ENCODE data around the gene RCL1.

Gene RCL1

GRCh38 chr9:4860383-4860782 lies 67.6 kb downstream of the RCL1 start:
- H3K4me1 ChIP-seq (ENCODE audit: insufficient read depth, insufficient read length), result no peaks in the 10 kb centered on the region
- TF ChIP-seq SUZ12 (IDR thresholded peaks at IDR 0.05; ENCODE audit: extremely low read depth, insufficient read depth, insufficient read length) (no peak), ZNF274 (IDR thresholded peaks at IDR 0.05; ENCODE audit: low read depth, low read length) (no peak), YY1 (IDR thresholded peaks at IDR 0.05; ENCODE audit: insufficient read depth, insufficient read length) (no peak)
- H3K4me3 ChIP-seq (ENCODE audit: insufficient read length, low read depth), result no peak overlapping the region
- DNase-seq (ENCODE audit: low read depth, low spot score), result no peak
- H3K9me3 ChIP-seq (ENCODE audit: insufficient read depth, low read length), result no peaks in the 10 kb centered on the region
- H3K9ac ChIP-seq (ENCODE audit: insufficient read length, low read depth), result no peak overlapping the region
- H3K27me3 ChIP-seq (ENCODE audit: insufficient read depth, insufficient read length), result no peaks in the 10 kb centered on the region
- H3K36me3 ChIP-seq (ENCODE audit: insufficient read depth, insufficient read length, low read length), result peaks cover 50% of the 10 kb centered on the region

DNA sequence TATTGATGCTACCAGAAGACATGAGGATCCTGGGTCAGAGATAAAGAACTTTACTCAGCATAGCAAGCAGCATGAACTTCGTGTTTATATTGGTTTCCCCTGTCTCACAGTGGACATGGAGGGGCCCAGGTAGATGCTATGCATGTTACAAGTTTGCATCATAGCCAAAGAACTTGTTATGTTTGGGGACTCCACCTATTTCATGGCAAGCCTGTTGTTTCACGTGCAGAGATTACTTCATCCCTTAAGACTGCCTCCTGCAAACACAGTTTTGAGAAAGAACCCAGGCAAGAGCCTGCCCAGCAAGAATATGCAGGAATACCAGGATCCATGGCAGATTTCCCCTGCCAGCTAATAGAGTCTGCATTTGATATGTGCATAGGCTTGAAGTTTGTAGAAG lies 68.4 kb downstream of the RCL1 start:
- no peak overlapping the region for H3K4me3 ChIP-seq (ENCODE audit: insufficient read length, low read depth)
- no peaks in the 10 kb centered on the region for H3K9me3 ChIP-seq (ENCODE audit: insufficient read depth, low read length)
- no peaks in the 10 kb centered on the region for H3K27me3 ChIP-seq (ENCODE audit: insufficient read depth, insufficient read length)
- peaks cover 48% of the 10 kb centered on the region for H3K36me3 ChIP-seq (ENCODE audit: insufficient read depth, insufficient read length, low read length)
- no peak for TF ChIP-seq YY1 (IDR thresholded peaks at IDR 0.05; ENCODE audit: insufficient read depth, insufficient read length)
- no peak for TF ChIP-seq SUZ12 (IDR thresholded peaks at IDR 0.05; ENCODE audit: extremely low read depth, insufficient read depth, insufficient read length)
- no peak for DNase-seq (ENCODE audit: low read depth, low spot score)
- H3K9ac ChIP-seq (ENCODE audit: insufficient read length, low read depth), result no peak overlapping the region
- H3K4me1 ChIP-seq (ENCODE audit: insufficient read depth, insufficient read length), result no peaks in the 10 kb centered on the region

- no peak overlapping the region for H3K9ac ChIP-seq (ENCODE audit: insufficient read length, low read depth)
- no peaks in the 10 kb centered on the region for H3K9me3 ChIP-seq (ENCODE audit: insufficient read depth, low read length)
- no peaks in the 10 kb centered on the region for H3K4me1 ChIP-seq (ENCODE audit: insufficient read depth, insufficient read length)
- no peak for TF ChIP-seq YY1 (IDR thresholded peaks at IDR 0.05; ENCODE audit: insufficient read depth, insufficient read length)
- no peaks in the 10 kb centered on the region for H3K27me3 ChIP-seq (ENCODE audit: insufficient read depth, insufficient read length)
- DNase-seq (ENCODE audit: low read depth, low spot score), result no peak
- H3K4me3 ChIP-seq (ENCODE audit: insufficient read length, low read depth), result no peak overlapping the region
- H3K36me3 ChIP-seq (ENCODE audit: insufficient read depth, insufficient read length, low read length), result peaks cover 43% of the 10 kb centered on the region
Observed at GRCh38 chr9:4861736-4862451, 69.2 kb downstream of the RCL1 start.

DNA sequence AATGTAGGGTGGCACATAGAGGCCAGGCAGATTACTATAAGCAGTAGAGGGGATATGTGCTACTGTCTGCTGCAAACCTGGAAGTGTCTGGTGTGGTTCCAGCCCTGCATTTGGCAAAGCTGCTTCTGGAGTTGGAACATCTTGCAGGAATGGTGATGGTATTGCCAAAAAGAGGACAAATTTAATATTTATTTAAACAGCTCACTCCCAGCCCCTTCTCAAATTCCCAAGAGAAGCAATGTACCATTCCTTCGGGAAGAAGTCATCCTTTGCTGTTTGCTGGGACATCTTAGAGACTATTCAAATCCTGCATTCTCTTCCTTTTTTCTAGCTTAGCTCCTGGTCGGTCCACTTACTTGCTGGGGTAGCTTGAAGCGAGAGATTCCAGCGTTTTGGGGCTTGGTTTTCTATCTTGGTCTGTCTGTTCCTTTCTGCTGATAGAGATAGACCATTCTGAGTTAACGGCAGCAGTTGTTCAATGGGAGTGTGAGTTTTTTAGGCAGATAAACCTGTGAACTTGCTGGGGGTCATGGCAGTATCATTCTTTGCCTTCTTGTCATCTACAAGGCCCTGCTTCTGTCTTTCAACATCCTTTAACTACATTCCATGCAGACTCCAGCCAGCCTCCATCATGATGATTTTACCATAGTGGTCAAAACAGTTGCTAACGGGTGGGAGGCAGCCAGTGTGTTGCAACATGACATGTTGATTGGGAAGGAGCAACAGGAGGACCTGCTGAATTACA lies 69.9 kb downstream of the RCL1 start:
- Histone ChIP-seq H3K9ac (ENCODE audit: insufficient read length, low read depth) (no peak overlapping the region), H3K36me3 (ENCODE audit: insufficient read depth, insufficient read length, low read length) (peaks cover 43% of the 10 kb centered on the region), H3K9me3 (ENCODE audit: insufficient read depth, low read length) (no peaks in the 10 kb centered on the region), H3K27me3 (ENCODE audit: insufficient read depth, insufficient read length) (no peaks in the 10 kb centered on the region), H3K4me1 (ENCODE audit: insufficient read depth, insufficient read length) (no peaks in the 10 kb centered on the region), H3K4me3 (ENCODE audit: insufficient read length, low read depth) (no peak overlapping the region)
- no peak for DNase-seq (ENCODE audit: low read depth, low spot score)
- no peak for TF ChIP-seq ZNF274 (IDR thresholded peaks at IDR 0.05; ENCODE audit: low read depth, low read length)
- TF ChIP-seq YY1 (IDR thresholded peaks at IDR 0.05; ENCODE audit: insufficient read depth, insufficient read length), result no peak
- no peak for TF ChIP-seq SUZ12 (IDR thresholded peaks at IDR 0.05; ENCODE audit: extremely low read depth, insufficient read depth, insufficient read length)

GRCh38 chr9:4864234-4864661 lies 71.5 kb downstream of the RCL1 start:
- Histone ChIP-seq H3K4me3 (ENCODE audit: insufficient read length, low read depth) (no peak overlapping the region), H3K36me3 (ENCODE audit: insufficient read depth, insufficient read length, low read length) (peaks cover 37% of the 10 kb centered on the region), H3K4me1 (ENCODE audit: insufficient read depth, insufficient read length) (no peaks in the 10 kb centered on the region), H3K9ac (ENCODE audit: insufficient read length, low read depth) (no peak overlapping the region), H3K9me3 (ENCODE audit: insufficient read depth, low read length) (no peaks in the 10 kb centered on the region), H3K27me3 (ENCODE audit: insufficient read depth, insufficient read length) (no peaks in the 10 kb centered on the region)
- no peak for TF ChIP-seq ZNF274 (IDR thresholded peaks at IDR 0.05; ENCODE audit: low read depth, low read length)
- TF ChIP-seq YY1 (IDR thresholded peaks at IDR 0.05; ENCODE audit: insufficient read depth, insufficient read length), result no peak
- DNase-seq (ENCODE audit: low read depth, low spot score), result no peak

DNA sequence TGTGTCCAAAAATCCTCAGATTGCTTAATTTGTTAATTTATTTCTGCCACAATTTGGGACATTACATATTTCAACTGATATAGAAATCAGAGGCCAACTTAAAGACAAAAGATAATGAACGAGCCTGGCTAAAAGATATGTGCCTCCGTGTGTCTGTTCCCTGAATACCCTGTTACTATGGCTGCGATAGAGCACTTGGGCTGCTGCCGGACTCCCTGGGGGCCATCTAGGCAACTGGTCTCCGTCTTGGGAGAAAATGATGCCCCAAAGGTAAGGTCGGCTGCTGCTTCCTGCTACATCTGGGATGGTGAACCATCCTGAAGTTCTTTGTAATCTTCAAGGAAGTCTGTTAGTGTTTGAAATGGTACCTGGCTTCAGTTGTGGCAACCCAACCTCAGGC lies 72.0 kb downstream of the RCL1 start:
- Histone ChIP-seq H3K36me3 (ENCODE audit: insufficient read depth, insufficient read length, low read length) (peaks cover 34% of the 10 kb centered on the region), H3K4me3 (ENCODE audit: insufficient read length, low read depth) (no peak overlapping the region), H3K27me3 (ENCODE audit: insufficient read depth, insufficient read length) (no peaks in the 10 kb centered on the region), H3K9me3 (ENCODE audit: insufficient read depth, low read length) (no peaks in the 10 kb centered on the region), H3K9ac (ENCODE audit: insufficient read length, low read depth) (no peak overlapping the region), H3K4me1 (ENCODE audit: insufficient read depth, insufficient read length) (no peaks in the 10 kb centered on the region)
- no peak for TF ChIP-seq ZNF274 (IDR thresholded peaks at IDR 0.05; ENCODE audit: low read depth, low read length)
- TF ChIP-seq SUZ12 (IDR thresholded peaks at IDR 0.05; ENCODE audit: extremely low read depth, insufficient read depth, insufficient read length), result no peak
- no peak for DNase-seq (ENCODE audit: low read depth, low spot score)

DNA sequence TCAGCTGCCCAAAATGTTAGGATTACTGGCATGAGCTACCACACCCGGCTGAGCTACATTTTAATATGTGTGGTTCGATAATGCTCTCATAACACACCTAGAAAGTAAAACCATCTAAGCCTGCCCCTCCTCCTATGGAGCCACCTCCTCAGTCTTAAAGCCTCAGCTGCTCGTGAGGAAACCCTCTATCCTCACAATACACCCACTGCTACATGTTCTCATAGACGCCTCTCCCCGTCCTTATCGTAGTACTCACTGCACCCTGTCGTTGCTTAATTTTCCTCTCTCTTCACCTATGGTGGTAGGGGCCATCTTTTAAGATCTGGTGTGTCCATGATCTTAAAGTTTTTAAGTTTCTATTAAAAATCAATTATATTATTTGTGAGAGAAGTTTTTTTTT lies 72.9 kb downstream of the RCL1 start:
- no peaks in the 10 kb centered on the region for H3K9me3 ChIP-seq (ENCODE audit: insufficient read depth, low read length)
- no peak overlapping the region for H3K9ac ChIP-seq (ENCODE audit: insufficient read length, low read depth)
- H3K4me3 ChIP-seq (ENCODE audit: insufficient read length, low read depth), result no peak overlapping the region
- DNase-seq (ENCODE audit: low read depth, low spot score), result no peak
- no peaks in the 10 kb centered on the region for H3K4me1 ChIP-seq (ENCODE audit: insufficient read depth, insufficient read length)
- H3K36me3 ChIP-seq (ENCODE audit: insufficient read depth, insufficient read length, low read length), result peaks cover 25% of the 10 kb centered on the region
- no peak for TF ChIP-seq ZNF274 (IDR thresholded peaks at IDR 0.05; ENCODE audit: low read depth, low read length)
- H3K27me3 ChIP-seq (ENCODE audit: insufficient read depth, insufficient read length), result no peaks in the 10 kb centered on the region

All from NT2/D1 (cell line).